Measurements from ENCODE around the gene MANBA.

Gene MANBA

DNA sequence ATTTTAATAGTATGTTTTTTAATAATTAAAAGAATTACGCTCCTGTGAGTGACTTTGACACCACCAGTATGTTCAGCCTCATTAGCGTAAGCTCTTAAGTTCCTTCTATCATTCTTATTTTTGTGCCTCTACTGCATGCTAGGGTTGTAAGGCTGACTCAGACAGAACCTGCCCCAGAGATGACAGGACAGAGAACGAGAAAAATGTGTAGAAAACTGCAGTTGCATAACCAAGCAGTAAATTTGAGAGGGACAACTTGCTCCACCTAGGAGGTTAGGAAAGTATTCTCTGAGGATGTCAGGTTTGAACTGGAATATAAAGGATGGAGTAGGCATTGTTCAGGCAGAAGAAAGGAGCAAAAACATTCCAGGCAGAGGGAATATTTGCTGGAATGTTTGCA lies 160.9 kb downstream of the MANBA start:
- Histone ChIP-seq H3K79me2 (ENCODE audit: low read length) (no peaks in the 10 kb centered on the region), H3K9ac (ENCODE audit: low read length) (no peak overlapping the region), H3K27ac (ENCODE audit: low read length) (no peak overlapping the region), H3K36me3 (replicated peaks; ENCODE audit: low read depth, low read length) (peaks cover 76% of the 10 kb centered on the region), H4K20me1 (ENCODE audit: insufficient read depth, low read length) (no peaks in the 10 kb centered on the region), H3K27me3 (ENCODE audit: low read depth, low read length) (no peaks in the 10 kb centered on the region), H3K4me3 (ENCODE audit: low read length) (no peak overlapping the region), H3K4me2 (ENCODE audit: low read length) (no peak overlapping the region), H3K9me3 (ENCODE audit: insufficient read depth, low read length) (no peaks in the 10 kb centered on the region), H3K4me1 (ENCODE audit: low read length) (peaks cover 10% of the 10 kb centered on the region), H2AFZ (ENCODE audit: low read depth, low read length) (no peak overlapping the region)
- no peak for TF ChIP-seq EZH2phosphoT487 (IDR thresholded peaks at IDR 0.05; ENCODE audit: low read depth)
- TF ChIP-seq, protein P1, sequence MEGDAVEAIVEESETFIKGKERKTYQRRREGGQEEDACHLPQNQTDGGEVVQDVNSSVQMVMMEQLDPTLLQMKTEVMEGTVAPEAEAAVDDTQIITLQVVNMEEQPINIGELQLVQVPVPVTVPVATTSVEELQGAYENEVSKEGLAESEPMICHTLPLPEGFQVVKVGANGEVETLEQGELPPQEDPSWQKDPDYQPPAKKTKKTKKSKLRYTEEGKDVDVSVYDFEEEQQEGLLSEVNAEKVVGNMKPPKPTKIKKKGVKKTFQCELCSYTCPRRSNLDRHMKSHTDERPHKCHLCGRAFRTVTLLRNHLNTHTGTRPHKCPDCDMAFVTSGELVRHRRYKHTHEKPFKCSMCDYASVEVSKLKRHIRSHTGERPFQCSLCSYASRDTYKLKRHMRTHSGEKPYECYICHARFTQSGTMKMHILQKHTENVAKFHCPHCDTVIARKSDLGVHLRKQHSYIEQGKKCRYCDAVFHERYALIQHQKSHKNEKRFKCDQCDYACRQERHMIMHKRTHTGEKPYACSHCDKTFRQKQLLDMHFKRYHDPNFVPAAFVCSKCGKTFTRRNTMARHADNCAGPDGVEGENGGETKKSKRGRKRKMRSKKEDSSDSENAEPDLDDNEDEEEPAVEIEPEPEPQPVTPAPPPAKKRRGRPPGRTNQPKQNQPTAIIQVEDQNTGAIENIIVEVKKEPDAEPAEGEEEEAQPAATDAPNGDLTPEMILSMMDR (IDR thresholded peaks at IDR 0.05; ENCODE audit: low read depth, low read length), result no peak

GRCh38 chr4:102599455-102599854 lies 161.3 kb downstream of the MANBA start:
- Histone ChIP-seq H3K9ac (ENCODE audit: low read length) (no peak overlapping the region), H3K27me3 (ENCODE audit: low read depth, low read length) (no peaks in the 10 kb centered on the region), H3K4me2 (ENCODE audit: low read length) (no peak overlapping the region), H3K4me3 (ENCODE audit: low read length) (no peak overlapping the region), H3K27ac (ENCODE audit: low read length) (no peak overlapping the region), H3K79me2 (ENCODE audit: low read length) (no peaks in the 10 kb centered on the region), H3K9me3 (ENCODE audit: insufficient read depth, low read length) (no peaks in the 10 kb centered on the region), H3K4me1 (ENCODE audit: low read length) (peaks cover 10% of the 10 kb centered on the region), H3K36me3 (replicated peaks; ENCODE audit: low read depth, low read length) (peaks cover 78% of the 10 kb centered on the region), H4K20me1 (ENCODE audit: insufficient read depth, low read length) (no peaks in the 10 kb centered on the region), H2AFZ (ENCODE audit: low read depth, low read length) (no peak overlapping the region)
- TF ChIP-seq EZH2phosphoT487 (IDR thresholded peaks at IDR 0.05; ENCODE audit: low read depth), result no peak
- TF ChIP-seq, protein P1 (IDR thresholded peaks at IDR 0.05; ENCODE audit: low read depth, low read length), result no peak

DNA sequence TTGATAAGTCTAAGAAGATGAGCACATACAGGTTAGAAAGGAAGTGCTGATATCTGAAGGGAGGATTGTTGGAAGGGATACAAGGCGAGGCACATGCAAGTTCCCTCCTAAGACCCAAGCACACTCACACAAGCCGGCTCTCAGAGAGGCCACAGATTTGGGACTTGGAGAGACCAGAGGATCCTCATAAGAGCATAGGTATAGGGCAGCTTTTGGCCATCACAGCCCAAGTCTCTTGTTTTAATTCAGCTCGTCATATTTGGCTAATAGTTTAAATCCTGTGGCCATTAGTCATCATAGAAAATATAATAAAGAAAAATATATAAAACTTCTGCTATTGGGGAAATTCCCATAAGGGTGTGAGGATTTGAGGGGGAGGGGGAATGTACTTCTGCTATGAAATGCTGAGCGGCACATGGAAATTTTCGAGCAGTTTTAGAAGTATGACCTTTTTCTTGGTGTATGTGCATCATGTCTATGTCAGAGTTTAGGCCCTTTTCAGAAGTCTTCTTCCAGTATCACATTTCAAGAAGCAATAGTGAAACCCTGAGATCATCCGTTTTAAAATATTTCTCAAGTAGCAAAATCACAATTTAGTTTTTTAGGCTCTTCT lies 161.9 kb downstream of the MANBA start:
- Histone ChIP-seq H3K36me3 (replicated peaks; ENCODE audit: low read depth, low read length) (peaks cover 79% of the 10 kb centered on the region), H3K9me3 (ENCODE audit: insufficient read depth, low read length) (no peaks in the 10 kb centered on the region), H3K79me2 (ENCODE audit: low read length) (no peaks in the 10 kb centered on the region), H3K4me1 (ENCODE audit: low read length) (peaks cover 10% of the 10 kb centered on the region), H3K4me3 (ENCODE audit: low read length) (no peak overlapping the region), H3K9ac (ENCODE audit: low read length) (no peak overlapping the region), H3K27ac (ENCODE audit: low read length) (no peak overlapping the region), H2AFZ (ENCODE audit: low read depth, low read length) (no peak overlapping the region), H4K20me1 (ENCODE audit: insufficient read depth, low read length) (no peaks in the 10 kb centered on the region), H3K4me2 (ENCODE audit: low read length) (no peak overlapping the region), H3K27me3 (ENCODE audit: low read depth, low read length) (no peaks in the 10 kb centered on the region)
- TF ChIP-seq, protein P1 (IDR thresholded peaks at IDR 0.05; ENCODE audit: low read depth, low read length), result no peak
- TF ChIP-seq EZH2phosphoT487 (IDR thresholded peaks at IDR 0.05; ENCODE audit: low read depth), result no peak

- H3K27me3 ChIP-seq (ENCODE audit: low read depth, low read length), result no peaks in the 10 kb centered on the region
- H3K27ac ChIP-seq (ENCODE audit: low read length), result no peak overlapping the region
- no peak overlapping the region for H3K9ac ChIP-seq (ENCODE audit: low read length)
- TF ChIP-seq, protein P1 (IDR thresholded peaks at IDR 0.05; ENCODE audit: low read depth, low read length), result no peak
- TF ChIP-seq EZH2phosphoT487 (IDR thresholded peaks at IDR 0.05; ENCODE audit: low read depth), result no peak
- H3K4me3 ChIP-seq (ENCODE audit: low read length), result no peak overlapping the region
- H3K4me2 ChIP-seq (ENCODE audit: low read length), result no peak overlapping the region
- H3K4me1 ChIP-seq (ENCODE audit: low read length), result peaks cover 12% of the 10 kb centered on the region
- H3K36me3 ChIP-seq (replicated peaks; ENCODE audit: low read depth, low read length), result peaks cover 76% of the 10 kb centered on the region
- H4K20me1 ChIP-seq (ENCODE audit: insufficient read depth, low read length), result no peaks in the 10 kb centered on the region
- no peaks in the 10 kb centered on the region for H3K9me3 ChIP-seq (ENCODE audit: insufficient read depth, low read length)
- H3K79me2 ChIP-seq (ENCODE audit: low read length), result no peaks in the 10 kb centered on the region
- H2AFZ ChIP-seq (ENCODE audit: low read depth, low read length), result no peak overlapping the region
Measured at GRCh38 chr4:102598086-102598761, 162.5 kb downstream of the MANBA start.

All from OCI-LY3 (cell line).